ENCODE data around the gene GALNTL6.

- TF ChIP-seq CTCF (IDR thresholded peaks at IDR 0.05; ENCODE audit: insufficient read depth, low read depth, low read length) (no peak), EZH2 (IDR thresholded peaks at IDR 0.05; ENCODE audit: insufficient read depth, low read length) (no peak)
These were observed 815.1 kb downstream of the GALNTL6 start for GRCh38 chr4:172628263-172628662.
